GM12891 (cell line): ENCODE results near the gene RARB.

ENCODE experiments used
- DNase-seq: peaks from one replicate; pipeline ENCODE4 v3.0.0; 2011; ENCODE audit warnings: low spot score; ENCODE audit not compliant: insufficient read length
- FAIRE-seq: peaks from 2 replicates; lab custom pipeline; 2011; peaks lifted over from hg19 to GRCh38; lab: Jason Lieb, UNC
- PAX5 ChIP-seq: IDR thresholded peaks from 2 replicates; pipeline ENCODE4 v1.6.1; 2011; ENCODE audit warnings: low read length, moderate library complexity, mild to moderate bottlenecking; ENCODE audit not compliant: insufficient read depth, severe bottlenecking
- POLR2A ChIP-seq: IDR thresholded peaks from 2 replicates; pipeline ENCODE4 v1.6.1; 2011; ENCODE audit warnings: low read depth, low read length, control low read depth
- POLR2AphosphoS5 ChIP-seq: IDR thresholded peaks from 2 replicates; pipeline ENCODE4 v1.6.1; 2011; ENCODE audit warnings: low read depth, low read length, control low read depth
- POU2F2 ChIP-seq: IDR thresholded peaks from 2 replicates; pipeline ENCODE4 v1.6.1; 2011; ENCODE audit warnings: low read depth, mild to moderate bottlenecking, control low read depth, low read length, moderate library complexity
- SPI1 ChIP-seq: IDR thresholded peaks from 2 replicates; pipeline ENCODE4 v1.6.1; 2011; ENCODE audit warnings: low read depth, low read length, control low read depth
- TAF1 ChIP-seq: IDR thresholded peaks from 2 replicates; pipeline ENCODE4 v1.6.1; 2011; ENCODE audit warnings: low read depth, low read length, control low read depth

The RARB gene

DNA sequence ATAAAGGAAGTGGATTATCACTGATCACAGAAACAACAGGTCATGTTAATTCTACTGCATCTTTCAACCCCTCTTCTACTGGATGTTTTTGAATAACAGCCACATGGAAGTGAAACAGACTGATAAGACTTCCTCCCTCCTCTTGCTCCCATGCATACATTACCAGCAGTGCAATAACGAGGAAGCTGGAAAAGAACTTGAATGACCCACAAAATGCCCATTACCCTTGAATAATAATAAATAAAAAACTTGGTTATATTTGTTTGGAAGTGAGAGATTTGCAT lies 51.6 kb downstream of the RARB start:
- TF ChIP-seq PAX5 (no peak), POLR2A (no peak)
- FAIRE-seq = no peak

DNA sequence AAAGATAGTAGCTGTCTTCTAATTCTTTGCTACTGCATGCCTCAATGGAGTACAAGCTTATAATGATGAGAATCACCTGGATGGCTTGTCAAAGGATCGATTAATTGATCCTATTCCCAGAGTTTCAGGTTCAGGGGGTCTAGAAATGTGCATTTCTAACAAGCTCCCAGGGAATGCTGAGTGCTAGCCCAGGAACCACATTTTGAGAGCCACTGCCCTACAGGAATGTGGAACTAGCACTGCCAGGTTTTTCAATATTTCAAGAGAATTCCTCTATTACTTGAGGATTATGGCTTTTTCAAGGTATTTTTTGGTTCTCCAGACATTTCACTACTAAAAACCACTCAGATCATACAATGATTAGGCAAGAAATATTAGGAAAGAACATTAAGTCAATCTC lies 52.7 kb downstream of the RARB start:
- DNase-seq (no peak), FAIRE-seq (no peak)
- TF ChIP-seq POLR2A (no peak), POU2F2 (no peak)

More for the DNA sequence above, 51.6 kb downstream of the RARB start:
- no peak for DNase-seq

DNA sequence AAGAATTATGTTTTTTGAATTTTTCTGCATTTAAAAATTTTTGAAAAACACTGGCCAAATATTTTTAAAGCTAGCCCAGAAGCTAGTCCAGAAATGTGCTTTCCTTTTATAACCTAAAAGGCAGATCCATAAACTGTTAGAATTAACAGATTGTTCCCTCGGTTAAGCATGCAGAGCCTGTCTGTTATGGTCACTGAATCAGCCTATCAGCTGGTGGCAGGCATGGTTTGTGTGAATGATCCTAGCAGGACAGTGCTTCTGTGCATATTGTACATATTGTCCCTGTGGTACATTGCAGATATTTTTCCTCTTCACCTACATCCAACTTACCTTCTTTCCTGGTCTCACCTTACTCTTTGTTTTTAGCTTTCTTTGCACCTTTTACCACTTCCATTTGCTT lies 53.3 kb downstream of the RARB start:
- TF ChIP-seq PAX5 (no peak), POU2F2 (no peak), SPI1 (no peak), POLR2AphosphoS5 (no peak), TAF1 (no peak), POLR2A (no peak)
- FAIRE-seq = no peak
- no peak for DNase-seq

DNA sequence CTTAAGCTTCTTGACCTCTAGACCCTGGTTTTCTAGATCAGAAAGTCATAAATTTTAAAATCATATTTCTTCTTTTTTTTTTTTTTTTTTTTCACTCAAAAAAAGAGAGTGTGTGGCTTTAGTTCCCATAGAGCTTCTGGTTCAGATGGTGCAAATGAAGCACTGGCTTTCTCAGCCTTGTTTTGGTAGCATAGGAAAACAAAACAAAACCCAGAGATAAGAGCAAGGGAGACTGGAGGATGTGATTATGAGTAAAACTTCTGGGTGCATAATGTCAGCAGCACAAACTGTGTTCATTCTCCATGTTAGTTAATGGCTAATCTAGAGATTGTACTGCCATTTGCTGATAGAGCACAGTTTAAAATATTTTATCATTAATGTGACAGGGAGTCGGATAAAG lies 55.4 kb downstream of the RARB start:
- DNase-seq (no peak), FAIRE-seq (no peak)
- TF ChIP-seq POU2F2 (no peak), POLR2AphosphoS5 (no peak), SPI1 (no peak), TAF1 (no peak), POLR2A (no peak), PAX5 (no peak)

DNA sequence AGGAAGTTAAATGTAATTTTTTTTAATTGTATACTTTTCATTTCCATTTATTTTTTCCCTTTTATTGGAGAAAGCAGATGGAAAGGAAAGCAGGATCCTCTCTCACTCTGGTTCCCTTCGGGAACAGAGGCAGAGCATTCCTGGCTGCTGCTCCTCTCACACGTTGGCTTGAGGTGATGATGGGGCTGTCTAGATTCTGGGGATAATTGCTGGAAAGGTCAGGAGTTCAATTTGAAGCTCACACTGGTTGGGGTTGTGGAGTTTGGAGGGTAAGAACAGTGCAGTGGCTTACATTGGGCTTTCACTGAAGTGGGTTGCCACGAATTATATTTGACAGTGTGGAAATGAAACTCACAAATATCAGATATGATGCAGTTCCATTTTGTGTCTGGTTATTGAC lies 57.6 kb downstream of the RARB start:
- FAIRE-seq = no peak

DNA sequence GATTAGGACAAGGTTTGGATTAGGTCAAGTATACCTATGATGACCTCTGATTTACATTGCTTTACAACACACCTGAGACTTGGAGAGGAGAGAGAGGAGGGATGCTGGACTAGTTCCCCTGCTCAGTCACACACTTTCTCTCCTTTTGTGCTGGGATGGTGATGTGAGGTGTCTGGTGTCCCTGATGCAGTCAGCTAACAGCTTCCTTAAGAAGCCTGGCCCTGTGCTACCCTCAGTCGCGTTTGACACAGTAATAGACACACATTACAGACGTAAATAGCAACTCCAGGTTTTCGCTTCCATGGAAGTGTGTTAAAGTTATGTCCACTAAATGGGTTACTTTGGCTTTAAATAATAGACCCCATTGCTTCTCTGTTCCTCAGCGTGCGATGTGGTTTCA lies 58.9 kb downstream of the RARB start:
- no peak for DNase-seq
- no peak for TF ChIP-seq TAF1
- TF ChIP-seq POLR2A = no peak
- TF ChIP-seq SPI1 = no peak
- TF ChIP-seq PAX5 = no peak
- TF ChIP-seq POU2F2 = no peak
- no peak for TF ChIP-seq POLR2AphosphoS5
- FAIRE-seq = no peak

More for the DNA sequence above, 57.6 kb downstream of the RARB start:
- TF ChIP-seq SPI1 (no peak), POLR2AphosphoS5 (no peak), TAF1 (no peak)
- no peak for DNase-seq

DNA sequence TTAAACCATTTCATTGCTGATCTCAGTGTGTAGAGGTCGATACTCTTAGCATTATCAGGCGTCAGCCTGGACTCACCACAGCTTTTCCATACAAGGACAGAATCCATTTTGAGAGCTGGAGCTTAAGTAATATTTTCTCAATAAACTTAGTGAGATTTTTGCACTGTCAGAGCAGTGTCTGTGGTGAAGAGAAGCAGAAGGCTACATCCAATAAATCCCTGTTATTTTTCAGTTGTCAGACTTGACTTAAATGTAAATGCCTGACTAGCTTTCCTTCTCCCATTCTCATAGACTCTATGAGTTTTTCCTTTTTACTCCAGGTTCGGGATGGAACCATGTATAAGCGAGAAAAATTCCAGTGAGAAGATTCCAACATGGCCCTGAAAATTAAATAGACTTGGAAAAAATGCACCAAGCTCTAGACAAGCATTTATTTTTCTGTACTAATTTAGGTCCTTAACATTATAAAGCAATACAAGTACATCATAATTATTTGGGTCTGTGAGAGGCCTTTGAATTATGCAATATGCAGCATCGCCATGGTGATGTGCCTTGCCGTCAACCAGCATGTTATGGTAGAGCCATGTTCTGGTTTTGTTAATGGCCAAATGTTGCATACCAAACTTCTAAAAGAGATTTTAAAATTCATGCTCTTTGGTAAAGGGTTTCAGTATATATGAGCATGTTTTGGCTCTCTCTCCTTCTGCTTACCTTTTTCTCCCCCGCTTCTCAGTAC lies 62.0 kb downstream of the RARB start:
- FAIRE-seq = no peak
- DNase-seq = no peak
- TF ChIP-seq POU2F2 (no peak), TAF1 (no peak), PAX5 (no peak), SPI1 (no peak)

DNA sequence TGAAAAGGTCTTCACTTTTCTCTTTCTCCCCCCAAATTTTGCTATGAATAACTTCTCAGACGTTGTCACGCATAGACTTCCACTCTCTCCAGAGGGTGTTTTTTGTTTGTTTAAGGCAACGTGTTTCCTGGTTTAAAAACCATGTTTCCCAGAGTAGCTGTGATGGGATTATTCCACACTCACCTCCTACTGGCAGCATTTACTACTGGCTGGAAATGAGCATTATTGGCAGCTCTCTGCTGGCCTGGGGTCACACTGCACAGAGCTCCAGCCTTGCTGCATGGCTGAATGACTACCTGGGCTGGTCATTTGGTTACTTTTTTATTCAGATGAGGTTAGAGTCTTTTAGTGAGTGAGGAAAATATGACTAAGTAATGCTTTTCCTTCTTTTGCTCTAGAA lies 65.2 kb downstream of the RARB start:
- FAIRE-seq (no peak), DNase-seq (no peak)
- no peak for TF ChIP-seq POU2F2
- no peak for TF ChIP-seq PAX5
- no peak for TF ChIP-seq SPI1
- no peak for TF ChIP-seq POLR2AphosphoS5
- TF ChIP-seq POLR2A = no peak
- no peak for TF ChIP-seq TAF1

DNA sequence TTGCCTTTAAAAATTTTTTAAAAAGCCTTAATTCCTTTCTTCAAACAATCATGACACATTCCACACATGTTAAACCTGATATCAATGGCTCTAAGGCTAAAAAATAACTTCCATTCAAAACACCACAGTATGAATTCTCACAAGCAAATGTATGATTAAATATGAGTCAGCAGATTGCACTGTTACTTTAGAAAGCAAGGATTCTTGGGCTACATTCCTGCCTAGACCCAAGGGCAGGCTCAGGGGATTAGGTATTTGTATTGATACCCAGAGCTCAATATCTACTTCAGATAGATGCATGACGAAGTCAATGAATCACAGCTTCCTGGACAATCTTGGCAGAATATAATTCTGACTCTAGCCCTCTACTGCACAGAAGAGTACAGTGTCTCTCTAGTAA lies 65.7 kb downstream of the RARB start:
- FAIRE-seq (no peak), DNase-seq (no peak)
- TF ChIP-seq SPI1 = no peak
- no peak for TF ChIP-seq TAF1
- TF ChIP-seq POLR2A = no peak
- no peak for TF ChIP-seq POLR2AphosphoS5
- no peak for TF ChIP-seq POU2F2
- no peak for TF ChIP-seq PAX5

DNA sequence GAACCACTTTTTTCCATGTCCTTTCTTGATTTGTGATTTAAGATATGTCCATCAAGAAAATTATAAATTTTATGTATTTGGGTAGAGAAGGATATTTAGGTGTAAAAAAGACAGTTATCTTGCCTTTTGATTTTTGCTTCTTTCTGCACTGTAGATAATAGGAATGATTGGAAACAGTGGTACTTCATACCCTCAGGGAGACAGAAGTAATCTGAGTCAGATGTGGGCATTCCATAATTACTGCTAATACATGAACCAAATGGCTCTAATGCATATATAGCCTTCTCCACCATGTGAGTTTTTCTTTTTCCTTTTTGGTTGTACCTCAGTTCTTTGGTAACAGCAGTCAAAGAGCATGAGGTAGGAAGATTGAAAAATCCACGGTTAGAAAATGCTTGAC lies 67.2 kb downstream of the RARB start:
- no peak for TF ChIP-seq SPI1
- no peak for TF ChIP-seq POLR2AphosphoS5
- no peak for TF ChIP-seq PAX5
- no peak for TF ChIP-seq POU2F2
- no peak for TF ChIP-seq TAF1
- no peak for TF ChIP-seq POLR2A
- FAIRE-seq = no peak
- DNase-seq = no peak
